ENCODE data around the gene ZNF688.

ZNF688 gene

GRCh38 chr16:30585022-30585399, 13.5 kb upstream of the ZNF688 start:
- peak; percentile 26 for DNase-seq

DNA sequence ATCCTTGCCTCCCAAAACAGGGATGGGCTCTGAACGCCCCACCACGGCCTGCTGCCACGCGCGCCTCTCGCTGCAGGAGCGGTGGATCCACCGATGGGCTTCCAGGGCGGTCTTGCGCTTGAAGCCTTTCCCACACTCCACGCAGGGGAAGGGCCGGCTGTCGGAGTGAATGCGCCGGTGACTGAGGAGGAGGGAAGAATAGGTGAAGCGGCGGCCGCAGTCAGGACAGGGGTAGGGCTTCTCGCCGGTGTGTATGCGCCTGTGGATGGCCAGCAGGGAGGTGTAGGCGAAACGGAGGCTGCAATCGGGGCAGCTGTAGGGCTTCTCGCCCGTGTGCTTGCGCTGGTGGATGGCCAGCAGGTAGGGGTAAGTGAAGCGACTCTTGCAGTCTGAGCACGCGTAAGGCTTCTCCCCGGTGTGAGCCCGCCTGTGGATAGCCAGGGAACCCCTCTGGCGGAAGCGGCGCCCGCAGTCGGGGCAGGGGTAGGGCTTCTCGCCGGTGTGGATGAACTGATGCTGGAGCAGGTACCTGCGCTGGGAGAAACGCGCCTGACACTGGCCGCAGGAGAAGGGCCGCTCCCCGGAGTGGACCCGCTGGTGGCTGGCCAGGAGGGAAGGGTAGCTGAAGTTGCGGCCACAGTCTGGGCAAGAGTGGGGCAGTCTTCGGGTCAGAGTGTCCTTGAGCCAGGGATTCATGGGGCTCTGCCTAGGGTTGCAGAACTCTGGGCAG, 11.3 kb upstream of the ZNF688 start:
- no peak for DNase-seq

DNA sequence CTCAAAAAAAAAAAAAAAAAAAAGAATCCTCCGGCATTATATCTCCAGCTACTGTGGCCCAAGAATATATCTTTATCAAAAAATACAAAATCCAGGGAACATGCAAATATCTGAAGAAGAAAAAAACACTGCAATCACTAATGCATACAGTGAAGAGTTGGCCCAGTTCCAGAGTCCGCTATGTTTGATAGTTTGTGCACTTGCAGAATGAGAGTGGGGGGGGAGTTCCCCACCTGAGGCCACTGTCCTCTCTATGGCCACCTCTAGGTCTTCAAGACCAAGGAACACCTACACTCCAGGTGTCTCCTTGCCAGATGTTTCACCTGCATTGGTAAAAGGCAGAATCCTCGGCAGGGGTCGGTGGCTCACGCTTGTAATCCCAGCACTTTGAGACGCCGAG, 9.9 kb upstream of the ZNF688 start:
- DNase-seq, result no peak

DNA sequence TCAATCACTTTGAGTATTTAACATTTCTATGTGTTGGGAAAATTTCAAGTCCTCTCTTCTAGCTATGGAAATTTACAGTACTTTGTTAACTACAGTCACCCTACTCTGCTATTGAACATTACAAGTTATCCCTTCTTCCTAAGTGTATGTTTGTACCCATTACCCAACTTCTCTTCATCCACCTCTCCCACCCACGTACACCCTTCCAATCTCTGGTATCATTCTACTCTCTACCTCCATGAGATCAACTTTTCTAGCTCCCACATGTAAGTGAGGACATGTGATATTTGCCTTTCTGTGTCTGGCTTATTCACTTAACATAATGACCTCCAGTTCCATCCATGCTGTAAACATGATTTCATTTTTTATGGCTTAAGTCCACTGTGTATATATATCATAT, 3.2 kb upstream of the ZNF688 start:
- no peak for DNase-seq

GRCh38 chr16:30570636-30571444, 674 bp downstream of the ZNF688 start:
- no peak for DNase-seq

DNA sequence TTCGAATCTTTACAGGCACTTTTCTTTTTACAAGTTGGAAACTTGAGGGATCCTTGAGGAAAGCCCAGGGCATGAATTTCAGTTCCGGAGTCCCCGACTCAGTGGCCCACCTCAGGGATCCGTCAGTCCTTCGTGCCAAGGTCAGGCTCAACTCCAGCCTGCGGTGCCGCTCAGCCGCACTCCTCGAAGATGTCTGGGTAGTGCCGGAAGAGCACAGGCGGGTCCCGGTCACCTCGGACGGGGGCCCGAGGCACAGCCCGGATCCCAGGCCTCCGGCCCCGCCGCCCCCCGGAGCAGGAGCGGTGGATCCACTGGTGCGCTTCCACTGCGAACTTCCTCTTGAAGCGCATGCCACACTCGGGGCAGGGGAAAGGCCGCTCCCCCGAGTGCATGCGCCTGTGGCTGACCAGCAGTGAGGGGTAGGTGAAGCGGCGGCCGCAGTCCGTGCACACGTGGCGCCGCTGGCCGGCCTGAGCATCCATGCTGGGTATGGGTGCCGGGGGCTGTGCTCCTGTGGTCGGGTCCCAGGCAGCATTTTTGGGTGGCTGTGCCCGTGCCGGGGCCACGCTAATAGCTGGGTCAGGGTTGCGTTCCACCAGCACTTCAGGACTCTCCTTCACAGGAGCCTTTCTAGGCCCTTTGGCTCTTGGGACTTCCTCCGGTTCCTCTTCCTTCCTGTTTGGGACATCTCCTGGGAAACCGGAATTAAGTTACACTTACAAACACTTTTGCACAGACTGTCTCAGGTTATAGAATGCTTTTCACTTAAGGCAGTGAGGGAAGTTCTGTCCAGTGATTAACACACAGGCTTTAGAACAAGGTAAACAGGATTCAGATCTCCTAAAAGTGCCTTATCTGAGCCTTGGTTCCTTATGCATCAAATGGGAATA, 1.5 kb downstream of the ZNF688 start:
- no peak for DNase-seq

GRCh38 chr16:30569281-30569680, 2.2 kb downstream of the ZNF688 start:
- no peak for DNase-seq

GRCh38 chr16:30567991-30568638, 3.4 kb downstream of the ZNF688 start:
- no peak for DNase-seq

GRCh38 chr16:30567160-30567990, 4.1 kb downstream of the ZNF688 start:
- no peak for DNase-seq

- DNase-seq, result no peak
These were observed 5.0 kb downstream of the ZNF688 start for GRCh38 chr16:30566531-30566930.

- DNase-seq, result no peak
These were observed 5.5 kb downstream of the ZNF688 start for GRCh38 chr16:30565984-30566383.

- DNase-seq, result no peak
These were observed 6.0 kb downstream of the ZNF688 start for GRCh38 chr16:30565526-30565925.

DNA sequence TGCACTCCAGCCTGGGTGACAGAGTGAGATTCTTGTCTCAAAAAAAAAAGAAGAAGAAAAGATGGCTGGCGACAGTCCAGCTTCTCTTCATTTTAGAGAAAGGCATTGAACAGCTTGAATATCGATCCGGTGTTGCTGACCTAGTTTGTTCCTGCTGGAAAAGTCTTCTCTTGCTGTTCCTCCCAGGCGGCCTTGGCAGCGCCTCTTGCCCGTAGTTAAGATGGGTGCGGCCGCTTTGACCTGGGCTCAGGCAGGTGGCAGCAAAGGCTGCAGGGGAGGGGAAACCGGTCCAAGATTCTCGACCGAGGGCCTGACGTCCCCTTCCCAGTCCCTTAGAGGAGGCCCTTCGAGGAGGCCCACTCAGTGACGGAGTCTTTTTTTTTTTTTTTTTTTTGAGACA, 9.5 kb downstream of the ZNF688 start:
- DNase-seq, result no peak

DNA sequence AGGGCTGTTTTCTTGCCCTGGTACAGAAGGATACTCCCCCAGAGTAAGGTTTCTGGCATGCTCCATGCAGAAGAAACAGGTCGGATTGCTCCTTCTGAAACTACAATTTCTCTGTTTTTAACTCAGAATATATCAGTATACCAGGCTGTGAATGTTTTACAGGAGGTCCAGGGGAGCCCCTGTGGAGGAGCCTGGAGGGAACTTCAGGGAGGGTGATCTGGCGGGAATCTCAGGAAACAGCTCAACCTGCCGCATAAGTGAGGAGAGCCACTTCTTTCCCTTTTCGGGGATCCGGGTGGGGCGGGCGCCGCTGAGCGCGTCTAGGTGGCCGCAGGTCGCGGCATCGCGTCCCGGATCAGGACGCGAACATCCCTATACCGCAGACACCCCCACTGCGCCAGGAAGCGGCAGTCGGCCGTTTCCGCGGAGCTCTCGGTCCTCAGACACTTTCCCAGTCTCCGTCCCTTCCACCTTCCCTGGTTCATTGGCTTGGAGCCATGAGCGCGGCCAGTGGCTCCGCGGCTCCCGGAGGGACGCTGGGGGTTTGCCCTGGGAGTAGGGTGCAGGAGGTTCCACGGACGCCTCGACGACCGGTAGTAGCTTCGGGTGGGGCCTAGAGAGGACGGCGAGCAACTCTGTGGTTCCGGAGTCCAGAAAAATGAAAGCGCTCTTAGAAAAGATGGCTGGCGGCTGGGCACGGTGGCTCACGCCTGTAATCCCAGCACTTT, 10.3 kb downstream of the ZNF688 start:
- DNase-seq, result no peak

GRCh38 chr16:30559690-30560089, 11.8 kb downstream of the ZNF688 start:
- DNase-seq, result no peak

DNA sequence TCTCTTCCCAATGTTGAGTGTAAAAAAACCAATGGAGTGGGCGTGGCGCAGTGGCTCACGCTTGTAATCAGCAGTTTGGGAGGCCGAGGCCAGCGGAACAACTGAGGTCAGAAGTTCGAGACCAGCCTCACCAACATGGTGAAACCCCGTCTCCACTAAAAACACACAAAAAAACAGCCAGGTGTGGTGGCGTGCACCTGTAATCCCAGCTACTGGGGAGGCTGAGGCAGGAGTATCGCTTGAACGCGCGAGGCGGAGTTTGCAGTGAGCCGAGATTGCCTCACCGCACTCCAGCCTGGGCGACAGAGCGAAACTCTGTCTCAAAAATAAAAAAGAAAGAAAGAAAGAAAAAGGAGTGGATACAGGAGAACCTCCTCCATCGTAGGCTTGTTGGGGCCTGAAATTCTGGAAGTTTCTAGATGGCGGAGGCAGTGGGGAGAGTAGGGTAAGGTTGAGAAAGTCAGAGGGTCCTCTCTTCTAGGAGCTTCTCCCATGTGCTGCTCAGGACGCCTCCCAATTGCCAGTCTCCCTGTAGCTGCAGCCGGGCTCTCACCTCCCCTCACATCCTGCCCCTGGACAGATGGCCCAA, 12.6 kb downstream of the ZNF688 start:
- DNase-seq, result no peak

DNA sequence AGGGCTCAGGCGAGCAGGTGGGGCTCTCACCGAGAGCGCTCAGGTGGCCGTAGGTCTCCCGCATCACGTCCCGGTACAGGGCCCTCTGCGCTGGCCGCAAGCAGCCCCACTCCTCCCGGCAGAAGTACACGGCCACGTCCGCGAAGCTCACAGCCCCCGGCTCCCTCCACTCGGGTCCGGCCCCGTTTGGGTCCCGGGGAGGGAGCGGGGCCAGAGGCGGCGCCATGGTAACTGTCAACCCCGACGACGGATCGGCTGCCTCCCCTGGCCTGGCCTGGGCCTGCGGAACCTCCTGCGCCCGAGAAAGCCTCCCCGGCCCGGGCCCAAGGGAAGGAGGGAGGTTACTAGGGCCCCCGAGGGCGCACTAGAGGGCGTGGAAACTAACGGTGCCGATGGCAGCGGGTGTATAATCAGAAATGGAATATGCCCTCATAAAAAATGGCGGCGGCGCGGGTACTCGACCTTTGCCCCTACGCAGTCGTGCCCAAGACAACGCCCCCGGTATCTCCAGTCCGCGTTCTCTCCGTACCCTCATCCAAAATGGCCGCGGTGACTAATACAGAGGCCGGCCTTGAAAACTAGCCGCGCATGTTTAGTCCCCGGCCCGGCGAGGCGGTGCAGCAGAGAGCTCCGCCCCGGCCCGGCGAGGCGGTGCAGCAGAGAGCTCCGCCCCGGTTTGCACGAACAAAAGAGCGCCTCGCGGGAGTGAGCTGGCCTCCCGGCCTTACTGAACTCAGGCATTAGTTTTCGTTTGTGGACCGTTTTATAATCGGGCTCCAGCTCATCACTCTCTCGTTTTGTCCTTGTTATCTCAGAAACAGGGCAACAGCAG, 13.3 kb downstream of the ZNF688 start, which contains the start of gene ZNF764:
ZNF764 (minus strand) TSS at position 418 of the 832 bp plus-strand sequence; CDS start at position 226, 192 bp downstream.
- DNase-seq, result peak; percentile 96

GRCh38 chr16:30557707-30557956, 13.9 kb downstream of the ZNF688 start:
- no peak for DNase-seq

DNA sequence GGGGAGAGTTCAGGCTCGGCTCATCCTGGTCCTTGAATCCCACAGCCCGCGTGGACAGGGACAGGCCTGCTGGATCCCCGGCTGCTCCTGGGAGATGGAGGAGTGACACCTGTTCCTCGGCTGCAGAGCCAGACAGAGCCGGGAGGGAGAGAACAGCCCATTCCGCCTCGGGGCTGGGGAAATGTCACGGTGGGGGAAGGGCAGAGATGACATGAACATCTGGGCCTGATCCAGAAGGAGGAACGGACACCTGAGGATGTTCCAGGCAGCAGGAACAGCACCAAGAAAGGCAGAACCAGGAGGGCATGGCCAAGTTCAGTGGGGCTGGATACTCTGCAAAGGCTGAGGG, 15.4 kb downstream of the ZNF688 start:
- no peak for DNase-seq

All from NCI-H2029 (cell line).